ENCODE measurements around the gene IGF2R. TPM values are rescaled to one million over a fixed set of nuclear protein-coding genes. Genes with fewer than 3 reads are reported as not detected.

IGF2R gene
- total RNA-seq, 2 experiments from 2014 or later: 73.5 to 75.5 TPM

Other genes starting within 250 kb of the IGF2R start
- gene WTAP, start 241.6 kb upstream of the IGF2R start, total RNA-seq: 10 to 100 TPM; 87.6 to 90.2 TPM
- gene ACAT2, start 207.0 kb upstream of the IGF2R start, total RNA-seq: 100 to 1,000 TPM; 115 to 116 TPM
- gene TCP1, start 179.5 kb upstream of the IGF2R start, total RNA-seq: 100 to 1,000 TPM; 429 to 438 TPM
- 10 to 100 TPM; 84.6 to 89.9 TPM for gene MRPL18, start 178.6 kb upstream of the IGF2R start, total RNA-seq
- under 1 TPM; 0.29 to 0.31 TPM for gene PNLDC1, start 168.8 kb upstream of the IGF2R start, total RNA-seq
- not detected for gene MAS1, start 78.1 kb upstream of the IGF2R start, total RNA-seq
- gene SLC22A1, start 152.7 kb downstream of the IGF2R start, total RNA-seq: under 1 TPM; 0.14 to 0.99 TPM